IMR-90 (cell line): ENCODE results near the gene C5orf58. TPM values are rescaled to one million over a fixed set of nuclear protein-coding genes. Genes with fewer than 3 reads are reported as not detected.

ENCODE experiments used
- ATAC-seq: fragments of 200-7000 bp; cut with Tn5 transposase; 2 replicates; pipeline ENCODE4 v1.9.1; 2020; ENCODE audit warnings: low read depth, mild to moderate bottlenecking, moderate library complexity
- BruUV-seq: library from RNA; stranded (reverse); fragments of 400-500 nt; replicated peaks from 2 replicates; lab custom pipeline; 2021; lab: Mats Ljungman, UMichigan
- CTCF ChIA-PET: fragments of 300-600 bp; formaldehyde crosslinking; extraction: SDS; loops from one replicate; lab custom pipeline; 2021; ENCODE audit warnings: antibody characterized with exemption; lab: Yijun Ruan, JAX
- POLR2A ChIA-PET: fragments of 300-600 bp; sonication (Branson Sonifier 250); formaldehyde crosslinking; loops from one replicate; lab custom pipeline; 2022; ENCODE audit warnings: antibody characterized with exemption; ENCODE audit not compliant: unreplicated experiment; lab: Charles Lee
- DNase-seq: peaks from one replicate; pipeline ENCODE4 v3.0.0; 2013
- H2AFZ ChIP-seq: replicated peaks from 2 replicates; pipeline ENCODE3; 2013; ENCODE audit warnings: low read length, mild to moderate bottlenecking; ENCODE audit not compliant: poor library complexity
- H2AK5ac ChIP-seq: 2 replicates; pipeline ENCODE4 v1.6.1; 2013; ENCODE audit warnings: low read depth, low read length, inconsistent platforms
- H2AK9ac ChIP-seq: replicated peaks from 2 replicates; pipeline ENCODE3; 2013; ENCODE audit warnings: mild to moderate bottlenecking, low read depth, low read length, moderate library complexity; ENCODE audit not compliant: poor library complexity
- H2BK120ac ChIP-seq: 2 replicates; pipeline ENCODE4 v1.6.1; 2013; ENCODE audit warnings: low read depth, low read length, inconsistent platforms
- H2BK15ac ChIP-seq: 3 replicates; pipeline ENCODE4 v1.6.1; 2013; ENCODE audit warnings: low read depth, low read length, inconsistent platforms
- H2BK20ac ChIP-seq: 2 replicates; pipeline ENCODE4 v1.6.1; 2013; ENCODE audit warnings: low read depth, mild to moderate bottlenecking, inconsistent platforms, low read length, moderate library complexity
- H2BK5ac ChIP-seq: 2 replicates; pipeline ENCODE4 v1.6.1; 2013; ENCODE audit warnings: mild to moderate bottlenecking, low read depth, low read length, inconsistent platforms; ENCODE audit not compliant: poor library complexity, severe bottlenecking
- H3K14ac ChIP-seq: replicated peaks from 2 replicates; pipeline ENCODE4 v1.6.1; 2013; ENCODE audit warnings: low read depth, low read length, inconsistent platforms
- H3K18ac ChIP-seq: 2 replicates; pipeline ENCODE4 v1.6.1; 2013; ENCODE audit warnings: low read depth, low read length, control low read depth
- H3K23ac ChIP-seq: 2 replicates; pipeline ENCODE4 v1.6.1; 2013; ENCODE audit warnings: low read depth, low read length, inconsistent platforms
- H3K27ac ChIP-seq: 2 replicates; pipeline ENCODE4 v1.5.1; 2013; ENCODE audit warnings: mild to moderate bottlenecking, control low read depth, low read length; ENCODE audit not compliant: insufficient read depth
- H3K27me3 ChIP-seq: 2 replicates; pipeline ENCODE4 v1.6.1; 2013; ENCODE audit warnings: low read length; ENCODE audit not compliant: control insufficient read depth, insufficient read depth
- H3K36me3 ChIP-seq: 2 replicates; pipeline ENCODE4 v1.6.1; 2013; ENCODE audit warnings: low read length, mixed read lengths; ENCODE audit not compliant: control insufficient read depth, insufficient read depth
- H3K4ac ChIP-seq: 2 replicates; pipeline ENCODE4 v1.6.1; 2013; ENCODE audit warnings: low read depth, low read length, inconsistent platforms
- H3K4me1 ChIP-seq: 2 replicates; pipeline ENCODE4 v1.6.1; 2013; ENCODE audit warnings: low read length, mixed read lengths; ENCODE audit not compliant: control insufficient read depth, insufficient read depth
- H3K4me2 ChIP-seq: 2 replicates; pipeline ENCODE4 v1.6.1; 2013; ENCODE audit warnings: low read depth, mild to moderate bottlenecking, control low read depth, low read length, moderate library complexity
- H3K4me3 ChIP-seq: 2 replicates; pipeline ENCODE4 v1.5.1; 2013; ENCODE audit warnings: low read depth, mild to moderate bottlenecking, control low read depth, low read length, moderate library complexity; ENCODE audit not compliant: insufficient read depth
- H3K56ac ChIP-seq: 2 replicates; pipeline ENCODE4 v1.6.1; 2013; ENCODE audit warnings: low read length, inconsistent platforms; ENCODE audit not compliant: insufficient read depth; ENCODE audit errors: extremely low read depth
- H3K79me1 ChIP-seq, 2 experiments: 2 replicates each; pipeline ENCODE4 v1.6.1; 2013; ENCODE audit warnings: low read length in 2 of 2, inconsistent platforms in 1 of 2, low read depth in 1 of 2
- H3K9ac ChIP-seq: 2 replicates; pipeline ENCODE4 v1.6.1; 2013; ENCODE audit warnings: low read depth, low read length, control low read depth
- H3K9me1 ChIP-seq: 2 replicates; pipeline ENCODE4 v1.6.1; 2013; ENCODE audit warnings: low read length, inconsistent platforms; ENCODE audit not compliant: insufficient read depth
- H3K9me3 ChIP-seq: 2 replicates; pipeline ENCODE4 v1.6.1; 2013; ENCODE audit warnings: low read length; ENCODE audit not compliant: control insufficient read depth, insufficient read depth
- H4K20me1 ChIP-seq: 2 replicates; pipeline ENCODE4 v1.6.1; 2013; ENCODE audit warnings: low read length, inconsistent platforms; ENCODE audit not compliant: insufficient read depth
- H4K5ac ChIP-seq: 2 replicates; pipeline ENCODE4 v1.6.1; 2013; ENCODE audit warnings: mild to moderate bottlenecking, low read depth, low read length, control low read depth
- H4K8ac ChIP-seq, 2 experiments: 2 replicates each; pipeline ENCODE4 v1.6.1; 2013; ENCODE audit warnings: low read depth in 2 of 2, low read length in 2 of 2, control low read depth in 1 of 2, inconsistent platforms in 1 of 2
- H4K91ac ChIP-seq: 2 replicates; pipeline ENCODE4 v1.6.1; 2013; ENCODE audit warnings: low read depth, low read length, inconsistent platforms; ENCODE audit not compliant: insufficient read depth
- BHLHE40 ChIP-seq: fragments of 150-350 bp; IDR thresholded peaks from 2 replicates; pipeline ENCODE4 v1.6.1; 2016; ENCODE audit warnings: mild to moderate bottlenecking, low read depth, low read length
- CHD1 ChIP-seq: IDR thresholded peaks from 2 replicates; pipeline ENCODE4 v1.6.1; 2012; ENCODE audit warnings: low read depth, low read length, improper control_type of control experiment
- CTCF ChIP-seq: conservative IDR thresholded peaks from 2 replicates; pipeline ENCODE4 v1.5.1; 2012; ENCODE audit warnings: mild to moderate bottlenecking, low read depth, low read length, improper control_type of control experiment
- ELK1 ChIP-seq: fragments of 150-350 bp; IDR thresholded peaks from 2 replicates; pipeline ENCODE4 v1.6.1; 2016; ENCODE audit warnings: low read depth, mild to moderate bottlenecking, low read length, moderate library complexity, borderline replicate concordance
- MAZ ChIP-seq: IDR thresholded peaks from 2 replicates; pipeline ENCODE4 v1.6.1; 2012; ENCODE audit warnings: low read depth, mild to moderate bottlenecking, low read length, improper control_type of control experiment, moderate library complexity, borderline replicate concordance
- RAD21 ChIP-seq: IDR thresholded peaks from 2 replicates; pipeline ENCODE4 v1.6.1; 2012; ENCODE audit warnings: low read length, improper control_type of control experiment
- SMC3 ChIP-seq: fragments of 150-350 bp; IDR thresholded peaks from 2 replicates; pipeline ENCODE4 v1.6.1; 2016; ENCODE audit warnings: low read depth, mild to moderate bottlenecking, antibody characterized with exemption, low read length, moderate library complexity
- WGBS, 2 experiments: methylation state at CpG; one replicate each; pipeline versions ENCODE4 v1.1.5 to v1.1.7; 2013; ENCODE audit warnings: missing lambda C conversion rate in 2 of 2; ENCODE audit not compliant: insufficient read length in 1 of 2; ENCODE audit errors: extremely low coverage in 2 of 2; 5-methylcytosine and 5-hydroxymethylcytosine counted together
- dilution Hi-C: fragments of 300-500 bp; cut with HindIII; formaldehyde crosslinking; loops from one replicate; pipeline ENCODE4 v1.14.3; 2018; ENCODE audit warnings: low sequenced_read_pairs; ENCODE audit not compliant: unreplicated experiment
- in situ Hi-C: fragments of 300-500 bp; cut with MboI; formaldehyde crosslinking; loops from 3 replicates; pipeline ENCODE4 v1.14.3; 2019; ENCODE audit warnings: low sequenced_read_pairs, inconsistent platforms, mixed read lengths
- intact Hi-C: fragments of 100-400 bp; cut with micrococcal nuclease; formaldehyde crosslinking; loops from 2 replicates; pipeline ENCODE4 v1.10.0; 2022
- polyA plus RNA-seq, 3 experiments: library from polyadenylated mRNA; depleted of rRNA; stranded (reverse); fragments of >200 nt; gene quantifications; 2 replicates each; pipeline ENCODE4 v1.2.3, GENCODE V29; 2012; ENCODE audit warnings: low replicate concordance in 1 of 3
- total RNA-seq: library from RNA; depleted of rRNA; stranded (reverse); fragments of >200 nt; gene quantifications from 2 replicates; pipeline ENCODE4 v1.2.3, GENCODE V29; 2012

The C5orf58 gene
- total and polyA plus RNA-seq, 2 of the 4 experiments (the other 2 are of a cell fraction) = not detected

- no TSS peak for BruUV-seq
- 19% methylated on average over 3 of the region's 7 CpGs; no CpG with 5 or more reads in 1 of the 2 experiments for WGBS, 2 experiments
- no peak overlapping the region for H2BK120ac ChIP-seq
- no peaks in the 10 kb centered on the region for H3K27me3 ChIP-seq
- no peak overlapping the region for H3K4ac ChIP-seq
- no peaks in the 10 kb centered on the region for H3K4me1 ChIP-seq
- H2BK5ac ChIP-seq = no peak overlapping the region
- no peak overlapping the region for H3K56ac ChIP-seq
- no peak overlapping the region for H2AK5ac ChIP-seq
- no peak overlapping the region for H3K9ac ChIP-seq
- CTCF ChIA-PET = interaction anchor here (0.6 to 1.3 kb wide), 8 partner anchors 10 to 371 kb away, joined by 3 to 10 read pairs (median 4); no protein-coding TSS in a partner anchor
- H4K5ac ChIP-seq = no peak overlapping the region
- ATAC-seq = peak; percentile 90
- H3K9me1 ChIP-seq = no peaks in the 10 kb centered on the region
- no peaks in the 10 kb centered on the region for H3K9me3 ChIP-seq
- no peaks in the 10 kb centered on the region for H4K20me1 ChIP-seq
- H4K8ac ChIP-seq = no peak overlapping the region
- no peak overlapping the region for H4K91ac ChIP-seq
- no peaks in the 10 kb centered on the region for H3K36me3 ChIP-seq
- intact Hi-C loops (loop anchor here (1.0 to 2.0 kb wide), 2 partner anchors 195 to 407 kb away; no protein-coding TSS in a partner anchor), in situ Hi-C loops (loop anchor here (10.0 kb wide), 1 partner anchor 199 kb away; no protein-coding TSS in a partner anchor), dilution Hi-C loops (no loop called here)
- TF ChIP-seq CHD1 (no peak), RAD21 (peak; percentile 60), ELK1 (no peak), SMC3 (peak; percentile 38), MAZ (no peak), BHLHE40 (no peak), CTCF (peak; percentile 70)
- no peak overlapping the region for H3K18ac ChIP-seq
- no peak overlapping the region for H2BK15ac ChIP-seq
- POLR2A ChIA-PET = no interaction called here
- H3K14ac ChIP-seq = no peak overlapping the region
- H3K27ac ChIP-seq = no peak overlapping the region
- no peak overlapping the region for H2BK20ac ChIP-seq
- no peak overlapping the region for H3K23ac ChIP-seq
- H3K4me3 ChIP-seq = no peak overlapping the region
- H3K79me1 ChIP-seq = no peaks in the 10 kb centered on the region
- no peak overlapping the region for H2AFZ ChIP-seq
- H2AK9ac ChIP-seq = no peak overlapping the region
- no peak overlapping the region for H3K4me2 ChIP-seq
- DNase-seq = peak; percentile 39
Observed at GRCh38 chr5:170225326-170226128, 7.3 kb upstream of the C5orf58 start.
